ENCODE data around the gene ORAI2. TPM values are rescaled to one million over a fixed set of nuclear protein-coding genes. Genes with fewer than 3 reads are reported as not detected.

The ORAI2 gene
- total RNA-seq, 1 donor from 2014 or later = 20.0 TPM

DNA sequence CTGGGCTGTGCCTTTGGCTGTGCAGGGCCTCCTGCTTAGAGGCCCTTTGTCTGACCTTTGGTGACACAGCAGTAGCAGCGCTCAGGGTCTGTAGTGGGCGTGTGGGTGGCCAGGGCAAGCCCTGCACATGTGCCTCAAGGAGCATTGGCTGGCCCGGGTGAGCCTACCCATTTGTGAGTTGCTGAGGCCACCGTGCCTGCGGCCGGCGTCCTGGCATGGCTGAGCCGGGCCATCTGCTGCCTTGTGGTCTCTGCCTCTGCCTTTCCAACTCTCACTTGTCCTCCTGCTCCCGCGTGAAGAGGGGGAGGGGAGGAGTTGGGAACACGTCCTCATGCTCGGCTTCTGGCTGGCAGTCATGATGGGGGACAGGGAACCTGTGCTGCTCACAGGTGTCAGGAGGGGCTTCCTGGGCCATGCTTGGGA is 9.2 kb upstream of the ORAI2 start:
- TF ChIP-seq, protein P1, sequence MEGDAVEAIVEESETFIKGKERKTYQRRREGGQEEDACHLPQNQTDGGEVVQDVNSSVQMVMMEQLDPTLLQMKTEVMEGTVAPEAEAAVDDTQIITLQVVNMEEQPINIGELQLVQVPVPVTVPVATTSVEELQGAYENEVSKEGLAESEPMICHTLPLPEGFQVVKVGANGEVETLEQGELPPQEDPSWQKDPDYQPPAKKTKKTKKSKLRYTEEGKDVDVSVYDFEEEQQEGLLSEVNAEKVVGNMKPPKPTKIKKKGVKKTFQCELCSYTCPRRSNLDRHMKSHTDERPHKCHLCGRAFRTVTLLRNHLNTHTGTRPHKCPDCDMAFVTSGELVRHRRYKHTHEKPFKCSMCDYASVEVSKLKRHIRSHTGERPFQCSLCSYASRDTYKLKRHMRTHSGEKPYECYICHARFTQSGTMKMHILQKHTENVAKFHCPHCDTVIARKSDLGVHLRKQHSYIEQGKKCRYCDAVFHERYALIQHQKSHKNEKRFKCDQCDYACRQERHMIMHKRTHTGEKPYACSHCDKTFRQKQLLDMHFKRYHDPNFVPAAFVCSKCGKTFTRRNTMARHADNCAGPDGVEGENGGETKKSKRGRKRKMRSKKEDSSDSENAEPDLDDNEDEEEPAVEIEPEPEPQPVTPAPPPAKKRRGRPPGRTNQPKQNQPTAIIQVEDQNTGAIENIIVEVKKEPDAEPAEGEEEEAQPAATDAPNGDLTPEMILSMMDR (IDR thresholded peaks at IDR 0.05) = no peak
- H3K27me3 ChIP-seq = no peaks in the 10 kb centered on the region
- intact Hi-C loops (cut with DNase I) = no loop called here

GRCh38 chr7:102424787-102425218 is 8.6 kb upstream of the ORAI2 start:
- H3K4me3 ChIP-seq = no peak overlapping the region
- peak; percentile 76 for DNase-seq
- no peaks in the 10 kb centered on the region for H3K27me3 ChIP-seq
- ATAC-seq = peak; percentile 51
- TF ChIP-seq, protein P1 (IDR thresholded peaks at IDR 0.05) = no peak
- H3K4me1 ChIP-seq = no peaks in the 10 kb centered on the region
- no peak overlapping the region for H3K27ac ChIP-seq
- peaks cover 24% of the 10 kb centered on the region for H3K36me3 ChIP-seq
- H3K9me3 ChIP-seq = no peaks in the 10 kb centered on the region
- intact Hi-C loops (cut with DNase I) = no loop called here

More for the DNA sequence above, 9.2 kb upstream of the ORAI2 start:
- ATAC-seq (no peak), DNase-seq (no peak)
- Histone ChIP-seq H3K27ac (peak overlapping the region; percentile 6), H3K9me3 (no peaks in the 10 kb centered on the region), H3K36me3 (peaks cover 24% of the 10 kb centered on the region), H3K4me3 (no peak overlapping the region), H3K4me1 (no peaks in the 10 kb centered on the region)

- intact Hi-C loops (cut with DNase I) = no loop called here
- no peaks in the 10 kb centered on the region for H3K27me3 ChIP-seq
- TF ChIP-seq, protein P1 (IDR thresholded peaks at IDR 0.05) = no peak
- H3K27ac ChIP-seq = peak overlapping the region; percentile 84
- peaks cover 17% of the 10 kb centered on the region for H3K36me3 ChIP-seq
- DNase-seq = peak; percentile 87
- ATAC-seq = peak; percentile 82
- no peaks in the 10 kb centered on the region for H3K9me3 ChIP-seq
- peak overlapping the region; percentile 12 for H3K4me3 ChIP-seq
- no peaks in the 10 kb centered on the region for H3K4me1 ChIP-seq
Measured at GRCh38 chr7:102425639-102426267, 7.6 kb upstream of the ORAI2 start.

- peaks cover 12% of the 10 kb centered on the region for H3K36me3 ChIP-seq
- ATAC-seq (peak; percentile 69), DNase-seq (peak; percentile 74)
- peak overlapping the region; percentile 12 for H3K4me3 ChIP-seq
- peaks cover 3% of the 10 kb centered on the region for H3K4me1 ChIP-seq
- H3K9me3 ChIP-seq = no peaks in the 10 kb centered on the region
- intact Hi-C loops (cut with DNase I) = no loop called here
- TF ChIP-seq, protein P1 (IDR thresholded peaks at IDR 0.05) = no peak
- no peaks in the 10 kb centered on the region for H3K27me3 ChIP-seq
- H3K27ac ChIP-seq = peak overlapping the region; percentile 84
Measured at GRCh38 chr7:102426268-102427018, 6.9 kb upstream of the ORAI2 start.

DNA sequence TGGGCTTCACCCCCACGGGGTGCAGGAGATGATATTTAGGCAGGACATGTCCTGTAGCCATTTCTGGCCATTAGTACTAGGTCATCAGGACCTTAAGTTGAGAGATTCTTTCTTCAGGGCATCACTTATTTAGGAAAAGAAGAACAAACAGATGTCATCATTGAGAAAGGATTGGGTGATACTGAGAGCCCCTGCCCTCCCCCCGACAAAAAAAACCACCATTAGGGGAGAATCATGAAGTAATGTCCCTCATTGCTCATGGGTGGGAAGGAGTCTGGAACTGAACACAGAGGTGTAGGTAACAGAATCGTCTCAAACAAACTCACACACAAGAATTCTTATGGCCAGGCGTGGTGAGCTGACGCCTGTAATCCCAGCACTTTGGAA is 6.4 kb upstream of the ORAI2 start:
- H3K36me3 ChIP-seq = peaks cover 12% of the 10 kb centered on the region
- H3K4me3 ChIP-seq = no peak overlapping the region
- no peaks in the 10 kb centered on the region for H3K27me3 ChIP-seq
- TF ChIP-seq, protein P1 (IDR thresholded peaks at IDR 0.05) = no peak
- H3K9me3 ChIP-seq = no peaks in the 10 kb centered on the region
- peak overlapping the region; percentile 84 for H3K27ac ChIP-seq
- DNase-seq (no peak), ATAC-seq (no peak)
- peaks cover 9% of the 10 kb centered on the region for H3K4me1 ChIP-seq
- intact Hi-C loops (cut with DNase I) = no loop called here
